Posterior vena cava (tissue), 2 donors: ENCODE measurements around the gene GCM1. TPM values are rescaled to one million over a fixed set of nuclear protein-coding genes. Genes with fewer than 3 reads are reported as not detected.
"Not testable (repeated sequence)": the region's sequence is repeated elsewhere in the genome, so short reads cannot be mapped to it uniquely, and the experiment has no call there.

ENCODE experiments used
- DNase-seq: peaks from one replicate; pipeline ENCODE4 v3.0.0-alpha.2; 2020; ENCODE audit warnings: low spot score
- intact Hi-C, 2 donors: fragments of 100-400 bp; cut with DNase I; formaldehyde crosslinking; loops; one replicate each; pipeline versions ENCODE4 v1.14.1 to v1.14.2; 2022 to 2023
- total RNA-seq, 2 donors: library from RNA; stranded (reverse); fragmentation: NEBNext Ultra II Directional; extraction: Animal tissue kit (Norgen Biotek cat#: 25700); gene quantifications; one replicate each; pipeline ENCODE4 v1.2.1, GENCODE V29; 2021
- donor health status: DM: yes; HTN: yes; CAD: no.
- donor health status: DM: yes; HTN: yes; CAD: no.

The GCM1 gene
- total RNA-seq, 2 donors from 2014 or later: 0.10 TPM; not detected in 1

GRCh38 chr6:53155279-53155678 is 6.6 kb upstream of the GCM1 start:
- DNase-seq, intact Hi-C loops: not testable (repeated sequence)

GRCh38 chr6:53154794-53155193 is 6.2 kb upstream of the GCM1 start:
- no peak for DNase-seq
- intact Hi-C loops: no loop called here

- intact Hi-C loops: no loop called here
- DNase-seq: no peak
Observed at GRCh38 chr6:53154071-53154470, 5.4 kb upstream of the GCM1 start.

GRCh38 chr6:53152576-53152975 is 3.9 kb upstream of the GCM1 start:
- intact Hi-C loops: no loop called here
- DNase-seq: no peak

GRCh38 chr6:53151676-53152075 is 3.0 kb upstream of the GCM1 start:
- intact Hi-C loops: no loop called here

GRCh38 chr6:53144802-53145201 is 3.8 kb downstream of the GCM1 start:
- intact Hi-C loops: no loop called here

More at GRCh38 chr6:53151676-53152075, 3.0 kb upstream of the GCM1 start:
- no peak for DNase-seq

GRCh38 chr6:53143710-53144109 is 4.9 kb downstream of the GCM1 start:
- DNase-seq: no peak
- intact Hi-C loops: no loop called here

More at GRCh38 chr6:53144802-53145201, 3.8 kb downstream of the GCM1 start:
- DNase-seq: no peak

- no peak for DNase-seq
- intact Hi-C loops: no loop called here
Observed at GRCh38 chr6:53142810-53143209, 5.8 kb downstream of the GCM1 start.

- DNase-seq: no peak
- intact Hi-C loops: no loop called here
Observed at GRCh38 chr6:53139841-53140413, 8.7 kb downstream of the GCM1 start.

- intact Hi-C loops: no loop called here
- no peak for DNase-seq
Observed at GRCh38 chr6:53136000-53136609, 12.5 kb downstream of the GCM1 start.

GRCh38 chr6:53134601-53135235 is 13.9 kb downstream of the GCM1 start:
- DNase-seq: no peak
- intact Hi-C loops: no loop called here

- intact Hi-C loops: no loop called here
- no peak for DNase-seq
Observed at GRCh38 chr6:53133961-53134360, 14.7 kb downstream of the GCM1 start.

- no peak for DNase-seq
- intact Hi-C loops: no loop called here
Observed at GRCh38 chr6:53130569-53131290, 17.9 kb downstream of the GCM1 start.

GRCh38 chr6:53128842-53129241 is 19.8 kb downstream of the GCM1 start:
- DNase-seq: no peak
- intact Hi-C loops: no loop called here

GRCh38 chr6:53125276-53125675 is 23.4 kb downstream of the GCM1 start:
- intact Hi-C loops: no loop called here

GRCh38 chr6:53124131-53124800 is 24.4 kb downstream of the GCM1 start:
- intact Hi-C loops: no loop called here
- DNase-seq: no peak

More at GRCh38 chr6:53125276-53125675, 23.4 kb downstream of the GCM1 start:
- DNase-seq: no peak

- intact Hi-C loops: no loop called here
Observed at GRCh38 chr6:53119772-53120409, 28.8 kb downstream of the GCM1 start.

GRCh38 chr6:53119349-53119748 is 29.3 kb downstream of the GCM1 start:
- DNase-seq: no peak
- intact Hi-C loops: no loop called here

More at GRCh38 chr6:53119772-53120409, 28.8 kb downstream of the GCM1 start:
- no peak for DNase-seq

- intact Hi-C loops: no loop called here
Observed at GRCh38 chr6:53115741-53116140, 32.9 kb downstream of the GCM1 start.

More at GRCh38 chr6:53115741-53116140, 32.9 kb downstream of the GCM1 start:
- no peak for DNase-seq
